ENCODE results near the gene LMOD1.

DNA sequence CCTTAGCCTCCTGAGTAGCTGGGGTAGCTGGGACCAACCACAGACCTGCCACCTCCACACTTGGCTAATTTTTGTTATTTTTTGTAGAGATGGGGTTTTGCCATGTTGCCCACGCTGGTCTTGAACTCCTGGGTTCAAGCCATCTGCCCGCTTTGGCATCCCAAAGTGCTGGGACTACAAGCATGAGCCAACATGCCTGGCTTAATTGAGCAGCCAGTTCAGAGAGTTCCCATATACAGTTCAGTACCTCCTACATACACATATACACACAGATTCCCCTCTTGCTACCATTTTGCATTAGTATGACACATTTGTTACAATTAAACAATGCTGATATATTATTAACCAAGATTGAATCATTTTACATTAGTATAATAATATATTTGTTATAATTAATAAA is 39.0 kb upstream of the LMOD1 start:
- no peak for TF ChIP-seq EZH2 (IDR thresholded peaks at IDR 0.05; ENCODE audit: low read depth, low read length, severe bottlenecking)
- TF ChIP-seq, protein P1, sequence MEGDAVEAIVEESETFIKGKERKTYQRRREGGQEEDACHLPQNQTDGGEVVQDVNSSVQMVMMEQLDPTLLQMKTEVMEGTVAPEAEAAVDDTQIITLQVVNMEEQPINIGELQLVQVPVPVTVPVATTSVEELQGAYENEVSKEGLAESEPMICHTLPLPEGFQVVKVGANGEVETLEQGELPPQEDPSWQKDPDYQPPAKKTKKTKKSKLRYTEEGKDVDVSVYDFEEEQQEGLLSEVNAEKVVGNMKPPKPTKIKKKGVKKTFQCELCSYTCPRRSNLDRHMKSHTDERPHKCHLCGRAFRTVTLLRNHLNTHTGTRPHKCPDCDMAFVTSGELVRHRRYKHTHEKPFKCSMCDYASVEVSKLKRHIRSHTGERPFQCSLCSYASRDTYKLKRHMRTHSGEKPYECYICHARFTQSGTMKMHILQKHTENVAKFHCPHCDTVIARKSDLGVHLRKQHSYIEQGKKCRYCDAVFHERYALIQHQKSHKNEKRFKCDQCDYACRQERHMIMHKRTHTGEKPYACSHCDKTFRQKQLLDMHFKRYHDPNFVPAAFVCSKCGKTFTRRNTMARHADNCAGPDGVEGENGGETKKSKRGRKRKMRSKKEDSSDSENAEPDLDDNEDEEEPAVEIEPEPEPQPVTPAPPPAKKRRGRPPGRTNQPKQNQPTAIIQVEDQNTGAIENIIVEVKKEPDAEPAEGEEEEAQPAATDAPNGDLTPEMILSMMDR (IDR thresholded peaks at IDR 0.05; ENCODE audit: control extremely low read depth in 1 of 3, insufficient read depth in 1 of 3, low read depth in 1 of 3, low read length in 3 of 3): no peak
- TF ChIP-seq BRCA1 (IDR thresholded peaks at IDR 0.05; ENCODE audit: low read depth, low read length): no peak
- TF ChIP-seq HDAC6 (IDR thresholded peaks at IDR 0.05; ENCODE audit: low read depth, low read length): no peak
- no peak for TF ChIP-seq NRF1 (IDR thresholded peaks at IDR 0.05; ENCODE audit: low read depth, low read length)
- TF ChIP-seq, protein P2, sequence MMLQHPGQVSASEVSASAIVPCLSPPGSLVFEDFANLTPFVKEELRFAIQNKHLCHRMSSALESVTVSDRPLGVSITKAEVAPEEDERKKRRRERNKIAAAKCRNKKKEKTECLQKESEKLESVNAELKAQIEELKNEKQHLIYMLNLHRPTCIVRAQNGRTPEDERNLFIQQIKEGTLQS (IDR thresholded peaks at IDR 0.05; ENCODE audit: insufficient read depth, low read depth, low read length): no peak
- no peak for TF ChIP-seq CEBPB (IDR thresholded peaks at IDR 0.05; ENCODE audit: low read depth, low read length)
